GM18502 (cell line): ENCODE results near the gene PDK2.

Source experiments
- ATAC-seq: cut with Tn5 transposase; IDR thresholded peaks from one replicate; pipeline ENCODE4 v1.9.1; 2021; ENCODE audit warnings: mild to moderate bottlenecking; ENCODE audit not compliant: unreplicated experiment, poor library complexity

Gene PDK2

GRCh38 chr17:50146230-50146926 lies 51.2 kb downstream of the PDK2 start:
- no peak for ATAC-seq

DNA sequence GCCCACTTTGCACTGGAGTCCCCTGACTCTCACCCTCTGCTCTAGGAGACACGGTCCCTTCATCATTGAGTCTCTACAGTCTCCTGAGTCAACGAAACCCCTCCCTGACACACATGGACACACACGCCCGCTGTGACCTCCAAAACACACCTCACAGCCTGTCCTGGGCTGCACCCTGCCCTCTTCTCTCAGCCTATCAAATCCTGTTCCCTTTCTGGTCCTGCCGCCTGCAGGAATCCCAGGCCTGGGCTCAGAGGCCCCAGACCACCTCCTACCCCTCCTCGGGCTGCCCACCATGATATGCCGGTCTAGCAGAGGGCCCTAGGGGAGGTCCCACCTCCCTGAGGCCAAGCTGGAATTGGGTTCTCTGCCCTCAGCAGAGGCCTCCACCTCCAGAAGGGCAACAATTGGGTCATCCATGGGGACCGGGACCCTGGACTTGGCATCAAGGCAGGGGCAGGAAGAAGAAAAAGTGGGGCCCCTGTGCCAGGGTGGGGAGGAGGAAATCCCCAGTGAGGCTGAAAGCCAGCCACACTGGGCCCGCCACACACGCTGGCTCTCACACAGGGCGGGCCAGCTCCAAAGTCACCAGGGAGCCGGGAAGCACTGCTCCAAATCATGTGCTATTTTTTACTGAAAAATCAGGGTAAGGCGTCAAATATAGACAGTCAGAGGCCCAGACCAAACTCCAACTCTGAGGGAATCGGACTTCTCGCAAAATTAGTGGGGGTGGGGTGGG lies 51.9 kb downstream of the PDK2 start:
- ATAC-seq: no peak

GRCh38 chr17:50147841-50148225 lies 52.7 kb downstream of the PDK2 start:
- ATAC-seq: no peak

DNA sequence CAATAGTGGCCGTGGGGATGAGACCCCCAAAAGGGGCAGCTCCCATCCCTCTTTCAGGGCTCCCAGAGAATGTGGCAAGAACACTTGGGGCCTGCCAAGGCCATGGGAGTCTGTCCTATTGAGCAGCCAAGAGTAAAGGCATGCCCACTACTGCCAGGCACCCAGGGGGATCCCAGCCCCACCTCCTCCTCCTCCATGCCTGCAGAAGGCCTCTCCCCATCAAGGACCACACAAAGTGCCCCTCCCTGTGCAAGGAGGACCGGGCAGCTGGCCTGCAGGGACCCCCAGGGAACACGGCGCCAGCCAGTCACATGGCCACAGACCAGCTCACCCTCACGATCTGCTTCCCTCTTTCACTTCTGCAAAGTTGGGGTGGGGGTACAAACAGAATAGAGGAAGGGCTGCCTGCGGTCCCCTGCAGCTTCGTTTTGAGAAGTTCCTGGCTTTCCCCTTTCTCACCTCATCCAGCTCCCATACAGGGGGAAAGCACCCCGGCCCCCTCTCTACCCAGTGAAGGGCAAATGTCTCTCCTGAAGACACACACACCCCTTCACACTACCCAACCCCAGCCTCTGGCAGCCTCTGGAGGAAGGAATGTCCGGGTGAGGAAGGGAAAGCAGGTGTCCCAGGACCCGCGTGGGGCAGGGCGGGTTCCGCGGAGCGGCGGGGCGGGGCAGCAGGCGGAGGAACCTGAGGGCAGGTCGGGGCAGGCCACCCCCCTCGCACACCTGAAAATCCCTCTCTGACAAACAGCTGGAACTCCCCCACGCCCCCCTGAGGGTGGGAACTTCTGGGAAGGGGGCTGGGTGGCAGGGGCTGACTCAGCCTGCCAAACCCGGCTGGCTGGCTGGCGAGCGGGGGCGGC lies 53.3 kb downstream of the PDK2 start:
- ATAC-seq: peak; percentile 45

- no peak for ATAC-seq
These were observed 53.9 kb downstream of the PDK2 start for GRCh38 chr17:50149091-50149416.

GRCh38 chr17:50149417-50150353 lies 54.5 kb downstream of the PDK2 start:
- no peak for ATAC-seq

- ATAC-seq: no peak
These were observed 55.3 kb downstream of the PDK2 start, which contains the start of gene PPP1R9B for GRCh38 chr17:50150354-50151040. PPP1R9B (minus strand) TSS chr17:50150677; CDS start chr17:50150513, 164 bp downstream.

GRCh38 chr17:50151041-50151936 lies 56.1 kb downstream of the PDK2 start:
- peak; percentile 41 for ATAC-seq

DNA sequence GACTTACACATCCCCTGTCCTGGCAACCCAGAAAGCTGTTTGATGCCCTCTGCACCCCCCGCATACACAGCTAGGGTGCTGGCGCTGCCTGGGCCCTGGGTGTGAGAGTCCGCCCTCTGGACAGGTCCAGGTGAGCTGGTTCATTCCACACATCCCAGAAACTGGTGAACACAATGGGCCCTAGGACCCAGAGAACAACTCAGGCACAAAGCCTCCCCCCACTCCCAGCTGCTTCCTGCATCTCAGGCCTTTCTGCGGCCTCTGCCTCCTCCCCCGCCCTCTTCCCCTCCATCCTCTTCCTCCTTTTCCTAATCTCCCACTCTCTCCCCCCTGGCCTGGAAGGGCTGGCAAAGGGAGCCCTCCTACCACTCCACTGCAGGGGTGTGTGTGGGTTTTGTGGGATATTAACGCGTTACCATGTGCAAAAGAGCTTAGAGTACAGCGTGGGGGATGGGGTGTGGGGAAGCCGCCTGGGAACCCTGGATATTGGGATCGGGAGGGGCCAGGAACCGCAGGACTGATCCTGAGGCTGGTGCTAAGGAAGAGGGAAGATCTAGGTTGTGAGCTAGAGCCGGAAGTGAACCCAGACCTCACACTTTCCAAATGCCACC lies 56.9 kb downstream of the PDK2 start:
- peak; percentile 22 for ATAC-seq

DNA sequence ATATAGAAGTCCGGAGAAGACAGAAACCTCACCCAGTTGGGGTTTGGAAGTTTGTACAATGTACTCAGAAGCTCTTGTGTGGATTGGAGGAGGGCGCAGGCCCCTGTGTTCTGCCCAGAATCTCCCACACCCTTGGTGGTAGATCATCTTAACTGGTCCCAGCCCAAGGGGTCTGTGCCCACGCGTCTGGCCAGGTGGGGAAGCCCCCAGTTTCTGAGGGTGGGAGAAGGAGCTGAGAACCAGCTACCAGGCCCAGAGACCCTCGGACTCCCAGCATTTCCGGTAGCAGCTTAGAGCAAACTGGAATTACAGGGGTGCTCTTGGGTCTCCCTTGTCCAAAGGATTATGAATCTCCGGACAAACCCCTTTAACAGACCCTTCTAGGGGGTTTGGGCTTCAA lies 57.6 kb downstream of the PDK2 start:
- ATAC-seq: no peak

DNA sequence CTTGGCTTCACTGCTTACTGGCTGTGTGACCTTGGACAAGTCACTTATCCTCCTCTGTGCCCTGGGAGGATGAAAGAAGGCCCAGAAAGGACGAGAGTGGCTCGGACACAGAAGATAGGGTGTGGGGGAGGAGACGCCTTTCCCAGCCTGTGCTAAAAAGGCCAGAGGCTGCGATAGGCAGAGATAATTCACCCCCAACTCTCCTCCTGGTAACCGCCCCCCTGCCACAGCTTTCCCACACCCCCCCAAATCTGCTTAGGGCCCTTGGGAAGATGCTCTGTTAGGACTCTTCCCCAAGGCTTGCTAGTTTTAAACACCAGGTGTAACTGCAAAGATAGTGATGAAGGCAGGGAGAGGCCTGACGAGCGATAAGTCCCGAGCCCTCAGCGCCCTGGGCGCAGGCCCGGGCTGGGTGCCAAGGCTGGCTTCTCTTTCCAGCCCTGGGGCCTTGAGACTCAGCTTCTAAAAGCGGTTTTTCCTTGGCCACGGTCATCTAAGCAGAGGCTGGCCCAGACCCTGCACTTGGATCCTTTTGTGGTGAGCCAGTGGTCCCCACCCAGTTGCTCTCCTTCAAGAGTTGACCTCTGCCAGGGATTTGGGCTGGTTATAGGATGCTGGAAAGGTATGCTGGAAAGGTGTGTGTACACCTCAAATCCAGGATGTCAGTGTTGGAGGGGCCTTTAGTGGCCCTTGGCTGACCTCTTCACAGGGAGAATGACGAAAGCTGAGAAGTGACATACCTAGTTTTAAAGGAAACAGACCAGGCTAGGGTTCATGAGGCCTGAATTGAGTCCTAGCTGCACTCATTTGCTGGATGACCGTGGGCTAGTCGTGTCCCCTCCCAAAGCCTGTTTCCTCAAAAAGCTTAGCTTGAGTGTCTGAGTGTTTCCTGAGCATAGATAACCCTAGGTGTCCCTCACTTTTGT lies 58.8 kb downstream of the PDK2 start:
- no peak for ATAC-seq

- ATAC-seq: peak; percentile 36
These were observed 59.5 kb downstream of the PDK2 start for GRCh38 chr17:50154604-50155003.

- ATAC-seq: no peak
These were observed 60.1 kb downstream of the PDK2 start for GRCh38 chr17:50155115-50155819.

DNA sequence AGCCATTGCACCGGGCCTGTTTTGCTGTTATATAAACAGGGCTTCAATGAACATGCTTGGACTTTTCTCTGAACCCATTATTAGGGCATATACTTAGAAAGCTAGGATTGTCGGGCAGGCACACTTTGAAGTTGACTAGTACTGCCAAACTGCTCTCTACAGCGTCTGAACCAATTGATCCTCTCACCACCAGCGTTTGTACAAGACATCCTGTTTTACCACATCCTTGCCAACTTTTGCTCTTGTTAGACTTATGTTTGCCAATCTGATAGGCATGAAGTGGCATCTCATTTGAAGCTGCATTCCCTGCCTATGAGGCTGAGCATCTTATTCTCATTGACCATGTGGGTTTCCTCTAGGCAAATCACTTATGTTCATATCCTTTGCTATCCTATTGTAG lies 62.7 kb downstream of the PDK2 start:
- no peak for ATAC-seq

- peak; percentile 85 for ATAC-seq
These were observed 66.1 kb downstream of the PDK2 start for GRCh38 chr17:50161023-50161910.
